ENCODE data around the gene TSSK2.

TSSK2 gene

GRCh38 chr22:19105867-19106802 lies 25.0 kb upstream of the TSSK2 start:
- Histone ChIP-seq H3K27ac (ENCODE audit: insufficient read depth, low read length, poor library complexity, severe bottlenecking) (no peak overlapping the region), H3K9me3 (ENCODE audit: control insufficient read depth, low read length) (no peaks in the 10 kb centered on the region), H3K36me3 (ENCODE audit: control insufficient read depth, insufficient read depth, low read length) (peaks cover under 1% of the 10 kb centered on the region), H3K4me1 (ENCODE audit: control insufficient read depth, insufficient read depth, low read length, poor library complexity, severe bottlenecking) (peaks cover 26% of the 10 kb centered on the region), H3K27me3 (replicated peaks; ENCODE audit: control insufficient read depth, insufficient read depth, low read length, poor library complexity, severe bottlenecking) (no peaks in the 10 kb centered on the region), H3K4me3 (ENCODE audit: insufficient read depth, low read depth, low read length, poor library complexity, severe bottlenecking) (no peak overlapping the region)
- DNase-seq, result peak; percentile 16 to 37 (median 22)

- no peak overlapping the region for H3K4me3 ChIP-seq (ENCODE audit: insufficient read depth, low read depth, low read length, poor library complexity, severe bottlenecking)
- no peak overlapping the region for H3K27ac ChIP-seq (ENCODE audit: insufficient read depth, low read length, poor library complexity, severe bottlenecking)
- peaks cover 31% of the 10 kb centered on the region for H3K4me1 ChIP-seq (ENCODE audit: control insufficient read depth, insufficient read depth, low read length, poor library complexity, severe bottlenecking)
- DNase-seq, result no peak
- no peaks in the 10 kb centered on the region for H3K9me3 ChIP-seq (ENCODE audit: control insufficient read depth, low read length)
- no peaks in the 10 kb centered on the region for H3K27me3 ChIP-seq (replicated peaks; ENCODE audit: control insufficient read depth, insufficient read depth, low read length, poor library complexity, severe bottlenecking)
- H3K36me3 ChIP-seq (ENCODE audit: control insufficient read depth, insufficient read depth, low read length), result no peaks in the 10 kb centered on the region
Measured at GRCh38 chr22:19106886-19107729, 24.0 kb upstream of the TSSK2 start.

- Histone ChIP-seq H3K4me3 (ENCODE audit: insufficient read depth, low read depth, low read length, poor library complexity, severe bottlenecking) (no peak overlapping the region), H3K27me3 (replicated peaks; ENCODE audit: control insufficient read depth, insufficient read depth, low read length, poor library complexity, severe bottlenecking) (no peaks in the 10 kb centered on the region), H3K27ac (ENCODE audit: insufficient read depth, low read length, poor library complexity, severe bottlenecking) (no peak overlapping the region), H3K36me3 (ENCODE audit: control insufficient read depth, insufficient read depth, low read length) (no peaks in the 10 kb centered on the region), H3K9me3 (ENCODE audit: control insufficient read depth, low read length) (no peaks in the 10 kb centered on the region), H3K4me1 (ENCODE audit: control insufficient read depth, insufficient read depth, low read length, poor library complexity, severe bottlenecking) (peaks cover 31% of the 10 kb centered on the region)
- DNase-seq, result no peak
Measured at GRCh38 chr22:19107730-19108074, 23.4 kb upstream of the TSSK2 start.

GRCh38 chr22:19108807-19109197 lies 22.3 kb upstream of the TSSK2 start:
- no peaks in the 10 kb centered on the region for H3K27me3 ChIP-seq (replicated peaks; ENCODE audit: control insufficient read depth, insufficient read depth, low read length, poor library complexity, severe bottlenecking)
- peaks cover 31% of the 10 kb centered on the region for H3K4me1 ChIP-seq (ENCODE audit: control insufficient read depth, insufficient read depth, low read length, poor library complexity, severe bottlenecking)
- H3K9me3 ChIP-seq (ENCODE audit: control insufficient read depth, low read length), result no peaks in the 10 kb centered on the region
- DNase-seq, result no peak
- H3K27ac ChIP-seq (ENCODE audit: insufficient read depth, low read length, poor library complexity, severe bottlenecking), result peak overlapping the region; percentile 67
- no peaks in the 10 kb centered on the region for H3K36me3 ChIP-seq (ENCODE audit: control insufficient read depth, insufficient read depth, low read length)
- H3K4me3 ChIP-seq (ENCODE audit: insufficient read depth, low read depth, low read length, poor library complexity, severe bottlenecking), result no peak overlapping the region

- H3K4me3 ChIP-seq (ENCODE audit: insufficient read depth, low read depth, low read length, poor library complexity, severe bottlenecking), result peak overlapping the region; percentile 15
- DNase-seq, result peak; percentile 36 to 46 (median 39)
- H3K4me1 ChIP-seq (ENCODE audit: control insufficient read depth, insufficient read depth, low read length, poor library complexity, severe bottlenecking), result peaks cover 31% of the 10 kb centered on the region
- H3K27ac ChIP-seq (ENCODE audit: insufficient read depth, low read length, poor library complexity, severe bottlenecking), result peak overlapping the region; percentile 67
- no peaks in the 10 kb centered on the region for H3K9me3 ChIP-seq (ENCODE audit: control insufficient read depth, low read length)
- H3K36me3 ChIP-seq (ENCODE audit: control insufficient read depth, insufficient read depth, low read length), result no peaks in the 10 kb centered on the region
- H3K27me3 ChIP-seq (replicated peaks; ENCODE audit: control insufficient read depth, insufficient read depth, low read length, poor library complexity, severe bottlenecking), result no peaks in the 10 kb centered on the region
Measured at GRCh38 chr22:19109198-19110063, 21.7 kb upstream of the TSSK2 start.

GRCh38 chr22:19110064-19110458 lies 21.0 kb upstream of the TSSK2 start:
- Histone ChIP-seq H3K27ac (ENCODE audit: insufficient read depth, low read length, poor library complexity, severe bottlenecking) (peak overlapping the region; percentile 67), H3K4me3 (ENCODE audit: insufficient read depth, low read depth, low read length, poor library complexity, severe bottlenecking) (peak overlapping the region; percentile 15), H3K9me3 (ENCODE audit: control insufficient read depth, low read length) (no peaks in the 10 kb centered on the region), H3K4me1 (ENCODE audit: control insufficient read depth, insufficient read depth, low read length, poor library complexity, severe bottlenecking) (peaks cover 33% of the 10 kb centered on the region), H3K36me3 (ENCODE audit: control insufficient read depth, insufficient read depth, low read length) (no peaks in the 10 kb centered on the region), H3K27me3 (replicated peaks; ENCODE audit: control insufficient read depth, insufficient read depth, low read length, poor library complexity, severe bottlenecking) (no peaks in the 10 kb centered on the region)
- DNase-seq, result no peak

GRCh38 chr22:19110646-19111045 lies 20.5 kb upstream of the TSSK2 start:
- Histone ChIP-seq H3K4me3 (ENCODE audit: insufficient read depth, low read depth, low read length, poor library complexity, severe bottlenecking) (no peak overlapping the region), H3K36me3 (ENCODE audit: control insufficient read depth, insufficient read depth, low read length) (no peaks in the 10 kb centered on the region), H3K4me1 (ENCODE audit: control insufficient read depth, insufficient read depth, low read length, poor library complexity, severe bottlenecking) (peaks cover 37% of the 10 kb centered on the region), H3K27ac (ENCODE audit: insufficient read depth, low read length, poor library complexity, severe bottlenecking) (peak overlapping the region; percentile 43), H3K27me3 (replicated peaks; ENCODE audit: control insufficient read depth, insufficient read depth, low read length, poor library complexity, severe bottlenecking) (no peaks in the 10 kb centered on the region), H3K9me3 (ENCODE audit: control insufficient read depth, low read length) (no peaks in the 10 kb centered on the region)
- no peak for DNase-seq

GRCh38 chr22:19111140-19111539 lies 20.0 kb upstream of the TSSK2 start:
- Histone ChIP-seq H3K36me3 (ENCODE audit: control insufficient read depth, insufficient read depth, low read length) (no peaks in the 10 kb centered on the region), H3K4me3 (ENCODE audit: insufficient read depth, low read depth, low read length, poor library complexity, severe bottlenecking) (no peak overlapping the region), H3K27me3 (replicated peaks; ENCODE audit: control insufficient read depth, insufficient read depth, low read length, poor library complexity, severe bottlenecking) (no peaks in the 10 kb centered on the region), H3K4me1 (ENCODE audit: control insufficient read depth, insufficient read depth, low read length, poor library complexity, severe bottlenecking) (peaks cover 41% of the 10 kb centered on the region), H3K27ac (ENCODE audit: insufficient read depth, low read length, poor library complexity, severe bottlenecking) (peak overlapping the region; percentile 43), H3K9me3 (ENCODE audit: control insufficient read depth, low read length) (no peaks in the 10 kb centered on the region)
- DNase-seq, result no peak

- H3K4me3 ChIP-seq (ENCODE audit: insufficient read depth, low read depth, low read length, poor library complexity, severe bottlenecking), result no peak overlapping the region
- no peak for DNase-seq
- no peaks in the 10 kb centered on the region for H3K36me3 ChIP-seq (ENCODE audit: control insufficient read depth, insufficient read depth, low read length)
- H3K4me1 ChIP-seq (ENCODE audit: control insufficient read depth, insufficient read depth, low read length, poor library complexity, severe bottlenecking), result peaks cover 46% of the 10 kb centered on the region
- no peaks in the 10 kb centered on the region for H3K9me3 ChIP-seq (ENCODE audit: control insufficient read depth, low read length)
- no peaks in the 10 kb centered on the region for H3K27me3 ChIP-seq (replicated peaks; ENCODE audit: control insufficient read depth, insufficient read depth, low read length, poor library complexity, severe bottlenecking)
- H3K27ac ChIP-seq (ENCODE audit: insufficient read depth, low read length, poor library complexity, severe bottlenecking), result no peak overlapping the region
Measured at GRCh38 chr22:19111584-19111983, 19.5 kb upstream of the TSSK2 start.

All from effector memory CD4-positive, alpha-beta T cell (primary cell).